NCI-H524 treated with DMSO at 0.1 percent for 48 hours (cell line): Measurements from ENCODE around the gene MUC4.
"Not testable (repeated sequence)": the region's sequence is repeated elsewhere in the genome, so short reads cannot be mapped to it uniquely, and the experiment has no call there.

Experiments
- DNase-seq: peaks from one replicate; lab custom pipeline; 2025; lab: John Stamatoyannopoulos, UW

MUC4 gene

GRCh38 chr3:195788711-195789581 is 22.8 kb downstream of the MUC4 start:
- DNase-seq = no peak

- not testable (repeated sequence) for DNase-seq
Measured at GRCh38 chr3:195785781-195786405, 25.8 kb downstream of the MUC4 start.

- DNase-seq = not testable (repeated sequence)
Measured at GRCh38 chr3:195784031-195784430, 27.7 kb downstream of the MUC4 start.

GRCh38 chr3:195781236-195781635 is 30.5 kb downstream of the MUC4 start:
- DNase-seq = not testable (repeated sequence)

GRCh38 chr3:195777975-195778374 is 33.8 kb downstream of the MUC4 start:
- no peak for DNase-seq

- DNase-seq = no peak
Measured at GRCh38 chr3:195774917-195775316, 36.8 kb downstream of the MUC4 start.

- no peak for DNase-seq
Measured at GRCh38 chr3:195773956-195774537, 37.7 kb downstream of the MUC4 start.

- DNase-seq = no peak
Measured at GRCh38 chr3:195771646-195772300, 40.0 kb downstream of the MUC4 start.

GRCh38 chr3:195770841-195771645 is 40.7 kb downstream of the MUC4 start:
- not testable (repeated sequence) for DNase-seq

- DNase-seq = no peak
Measured at GRCh38 chr3:195770081-195770840, 41.5 kb downstream of the MUC4 start.

- DNase-seq = no peak
Measured at GRCh38 chr3:195769551-195769950, 42.2 kb downstream of the MUC4 start.

GRCh38 chr3:195768831-195769303 is 42.9 kb downstream of the MUC4 start:
- no peak for DNase-seq

GRCh38 chr3:195768414-195768813 is 43.3 kb downstream of the MUC4 start:
- DNase-seq = no peak

- DNase-seq = no peak
Measured at GRCh38 chr3:195767792-195768191, 43.9 kb downstream of the MUC4 start.

- no peak for DNase-seq
Measured at GRCh38 chr3:195766671-195767070, 45.1 kb downstream of the MUC4 start.

- no peak for DNase-seq
Measured at GRCh38 chr3:195764961-195765706, 46.6 kb downstream of the MUC4 start.

GRCh38 chr3:195763843-195764825 is 47.6 kb downstream of the MUC4 start:
- no peak for DNase-seq

GRCh38 chr3:195763076-195763830 is 48.5 kb downstream of the MUC4 start:
- DNase-seq = no peak
